Activated B cell treated with CpG ODN at 0.5 μM for 24 hours (primary cell): ENCODE results near the gene EPHA10. TPM values are rescaled to one million over a fixed set of nuclear protein-coding genes. Genes with fewer than 3 reads are reported as not detected.

Experiments
- ATAC-seq: fragments of 200-7000 bp; cut with Tn5 transposase; one replicate; pipeline ENCODE4 v1.10.0; 2021; ENCODE audit warnings: low read depth, mild to moderate bottlenecking, moderate library complexity
- CTCF ChIA-PET: fragments of 350-600 bp; sonication (Branson Sonifier 250); formaldehyde crosslinking; loops from one replicate; lab custom pipeline; 2021; ENCODE audit warnings: antibody characterized with exemption; lab: Charles Lee
- POLR2A ChIA-PET: fragments of 350-600 bp; sonication (Branson Sonifier 250); formaldehyde crosslinking; loops from one replicate; lab custom pipeline; 2021; ENCODE audit warnings: antibody characterized with exemption; lab: Charles Lee
- DNase-seq: peaks from one replicate; pipeline ENCODE4 v3.0.0; 2022
- H3K27ac Mint-ChIP-seq: one replicate; pipeline ENCODE4 v1.8.0; 2020; ENCODE audit warnings: mixed read lengths
- H3K27me3 Mint-ChIP-seq: one replicate; pipeline ENCODE4 v1.8.0; 2021; ENCODE audit warnings: mixed read lengths
- H3K36me3 Mint-ChIP-seq: one replicate; pipeline ENCODE4 v1.8.0; 2021; ENCODE audit warnings: low read depth, mixed read lengths
- H3K4me1 Mint-ChIP-seq: one replicate; pipeline ENCODE4 v1.8.0; 2021; ENCODE audit warnings: mixed read lengths
- H3K4me3 Mint-ChIP-seq: one replicate; pipeline ENCODE4 v1.8.0; 2020; ENCODE audit warnings: mild to moderate bottlenecking, mixed read lengths
- H3K9me3 Mint-ChIP-seq: one replicate; pipeline ENCODE4 v1.8.0; 2020; ENCODE audit warnings: mixed read lengths
- CTCF ChIP-seq: fragments of 200-600 bp; IDR thresholded peaks from one replicate; pipeline ENCODE4 v1.8.0; 2022; ENCODE audit warnings: antibody characterized with exemption, mild to moderate bottlenecking
- intact Hi-C: fragments of 100-400 bp; cut with micrococcal nuclease; formaldehyde crosslinking; loops from one replicate; pipeline ENCODE4 v1.15.1; 2024
- total RNA-seq: library from RNA; stranded (reverse); gene quantifications from 2 replicates; pipeline ENCODE4 v1.2.3, GENCODE V29; 2022

EPHA10 gene
- total RNA-seq, 1 donor from 2014 or later, result 0.27 TPM

DNA sequence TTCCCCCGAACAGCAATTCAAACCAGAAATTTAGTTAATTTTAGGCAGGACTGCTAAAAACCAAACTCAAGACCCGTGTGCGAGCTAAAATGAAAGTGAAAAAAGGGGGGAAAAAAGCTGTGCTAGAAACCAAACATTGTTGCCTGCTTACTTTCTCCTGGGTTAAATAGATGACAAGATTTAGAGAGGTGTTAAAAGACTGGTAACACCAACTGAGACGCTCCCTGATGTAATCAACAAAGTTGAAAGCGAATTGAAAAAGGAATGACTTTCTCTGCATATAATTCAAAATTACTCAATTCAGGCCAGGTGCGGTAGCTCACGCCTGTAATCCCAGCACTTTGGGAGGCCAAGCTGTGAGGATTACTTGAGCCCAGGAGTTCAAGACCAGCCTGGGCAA lies 65.8 kb downstream of the EPHA10 start:
- CTCF ChIA-PET, result no interaction called here
- DNase-seq (no peak), ATAC-seq (no peak)
- Mint-ChIP-seq H3K4me3 (peak overlapping the region; percentile 3), H3K27me3 (no peaks in the 10 kb centered on the region), H3K9me3 (no peaks in the 10 kb centered on the region), H3K4me1 (no peaks in the 10 kb centered on the region), H3K27ac (no peak overlapping the region), H3K36me3 (peaks cover 3% of the 10 kb centered on the region)
- POLR2A ChIA-PET, result no interaction called here
- no peak for TF ChIP-seq CTCF
- intact Hi-C loops, result no loop called here

DNA sequence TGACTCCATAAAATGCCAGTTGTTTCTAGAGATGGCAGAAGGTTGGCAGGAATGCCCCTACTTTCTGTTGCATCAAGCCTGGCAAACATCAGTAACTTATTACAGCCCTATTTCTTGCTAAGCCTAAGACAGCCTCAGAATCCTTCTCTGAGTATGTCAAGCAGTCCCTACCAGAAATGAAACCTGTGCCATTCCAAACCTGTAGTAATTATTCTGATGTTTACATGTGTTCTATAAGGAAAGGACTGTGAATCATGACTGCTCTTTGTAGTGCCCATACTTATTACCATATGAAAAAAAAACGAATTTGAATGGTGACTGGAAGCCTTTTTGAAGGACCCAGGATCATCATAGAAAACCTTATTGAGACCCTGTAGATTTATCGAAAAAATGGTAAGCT lies 67.2 kb downstream of the EPHA10 start:
- Mint-ChIP-seq H3K27me3 (no peaks in the 10 kb centered on the region), H3K36me3 (peaks cover 3% of the 10 kb centered on the region), H3K9me3 (no peaks in the 10 kb centered on the region), H3K27ac (no peak overlapping the region), H3K4me1 (peaks cover 2% of the 10 kb centered on the region), H3K4me3 (no peak overlapping the region)
- no peak for ATAC-seq
- ChIA-PET POLR2A (interaction anchor here (0.6 kb wide), 1 partner anchor 305 kb away, joined by 4 read pairs; no protein-coding TSS in a partner anchor), CTCF (no interaction called here)
- no peak for TF ChIP-seq CTCF
- no peak for DNase-seq
- intact Hi-C loops, result no loop called here

- POLR2A ChIA-PET, result no interaction called here
- H3K4me3 Mint-ChIP-seq, result no peak overlapping the region
- peaks cover 3% of the 10 kb centered on the region for H3K36me3 Mint-ChIP-seq
- DNase-seq (no peak), ATAC-seq (no peak)
- H3K27me3 Mint-ChIP-seq, result no peaks in the 10 kb centered on the region
- peaks cover 9% of the 10 kb centered on the region for H3K4me1 Mint-ChIP-seq
- intact Hi-C loops, result no loop called here
- no peaks in the 10 kb centered on the region for H3K9me3 Mint-ChIP-seq
- CTCF ChIA-PET, result no interaction called here
- no peak for TF ChIP-seq CTCF
- no peak overlapping the region for H3K27ac Mint-ChIP-seq
Observed at GRCh38 chr1:37697090-37697489, 67.8 kb downstream of the EPHA10 start.

- ChIA-PET CTCF (interaction anchor here (2.5 kb wide), 1 partner anchor 167 kb away, joined by 7 read pairs; no protein-coding TSS in a partner anchor), POLR2A (interaction anchor here (2.0 to 3.6 kb wide), 2 partner anchors 166 to 214 kb away, joined by 8 to 24 read pairs; partner anchors contain the start of gene MTF1)
- H3K27ac Mint-ChIP-seq, result no peak overlapping the region
- no peaks in the 10 kb centered on the region for H3K9me3 Mint-ChIP-seq
- peak overlapping the region; percentile 93 for H3K4me3 Mint-ChIP-seq
- peaks cover 12% of the 10 kb centered on the region for H3K36me3 Mint-ChIP-seq
- TF ChIP-seq CTCF, result no peak
- DNase-seq (no peak), ATAC-seq (no peak)
- intact Hi-C loops, result loop anchor here (1.0 to 5.0 kb wide), 14 partner anchors 98 to 1307 kb away; partner anchors contain the start of genes GNL2, INPP5B, MANEAL and MEAF6
- no peaks in the 10 kb centered on the region for H3K27me3 Mint-ChIP-seq
- H3K4me1 Mint-ChIP-seq, result peaks cover 47% of the 10 kb centered on the region
Observed at GRCh38 chr1:37692834-37693175, 72.1 kb downstream of the EPHA10 start.

GRCh38 chr1:37692078-37692833 lies 72.7 kb downstream of the EPHA10 start, which contains the start of gene CDCA8:
Gene CDCA8, plus strand, starts transcription at chr1:37692516. Its CDS starts 175 bp downstream, at chr1:37692691.
- ChIA-PET CTCF (interaction anchor here (2.5 kb wide), 1 partner anchor 168 kb away, joined by 7 read pairs; no protein-coding TSS in a partner anchor), POLR2A (interaction anchor here (0.6 to 3.6 kb wide), 9 partner anchors 10 to 322 kb away, joined by 3 to 29 read pairs (median 8); partner anchors contain the start of genes GNL2, MEAF6, MTF1 and SNIP1)
- H3K36me3 Mint-ChIP-seq, result peaks cover 14% of the 10 kb centered on the region
- peak within 1 kb of the TSS; percentile 91 for H3K27ac Mint-ChIP-seq
- peak within 1 kb of the TSS; percentile 93 for H3K4me3 Mint-ChIP-seq
- TF ChIP-seq CTCF, result no peak
- ATAC-seq, result peak; percentile 92
- DNase-seq, result peak; percentile 95
- H3K27me3 Mint-ChIP-seq, result no peaks in the 10 kb centered on the region
- no peaks in the 10 kb centered on the region for H3K9me3 Mint-ChIP-seq
- intact Hi-C loops, result loop anchor here (1.0 to 5.0 kb wide), 14 partner anchors 97 to 1306 kb away; partner anchors contain the start of genes GNL2, INPP5B, MANEAL and MEAF6
- peaks cover 47% of the 10 kb centered on the region for H3K4me1 Mint-ChIP-seq
